ENCODE measurements around the gene COL27A1. TPM values are rescaled to one million over a fixed set of nuclear protein-coding genes. Genes with fewer than 3 reads are reported as not detected.

The COL27A1 gene
- total RNA-seq, 2 experiments from 2014 or later, result 0.87 to 1.2 TPM

GRCh38 chr9:114224247-114224610, 68.9 kb downstream of the COL27A1 start:
- no peak for ATAC-seq (ENCODE audit: poor library complexity)
- H3K36me3 ChIP-seq (ENCODE audit: insufficient read depth, low read length), result no peaks in the 10 kb centered on the region
- H3K36me3 Mint-ChIP-seq (ENCODE audit: low read depth), result no peaks in the 10 kb centered on the region
- H3K9me3 ChIP-seq (ENCODE audit: control insufficient read depth in 1 of 2, insufficient read depth in 1 of 2, low read length in 2 of 2), result peaks cover 0 to under 1% of the 10 kb centered on the region in 2 experiments
- no peak overlapping the region for H3K27ac ChIP-seq (ENCODE audit: low read depth in 1 of 2, low read length in 2 of 2)
- ChIA-PET POLR2A (no interaction called here), CTCF (no interaction called here)
- intact Hi-C loops (cut with DNase I, micrococcal nuclease), result loop anchor here in 1 of 2 experiments (5.0 kb wide), 1 partner anchor 552 kb away; no protein-coding TSS in a partner anchor
- H3K27me3 Mint-ChIP-seq, result no peaks in the 10 kb centered on the region
- DNase-seq, result no peak
- H3K4me1 Mint-ChIP-seq (ENCODE audit: low read depth), result no peaks in the 10 kb centered on the region
- TF ChIP-seq, protein P1, sequence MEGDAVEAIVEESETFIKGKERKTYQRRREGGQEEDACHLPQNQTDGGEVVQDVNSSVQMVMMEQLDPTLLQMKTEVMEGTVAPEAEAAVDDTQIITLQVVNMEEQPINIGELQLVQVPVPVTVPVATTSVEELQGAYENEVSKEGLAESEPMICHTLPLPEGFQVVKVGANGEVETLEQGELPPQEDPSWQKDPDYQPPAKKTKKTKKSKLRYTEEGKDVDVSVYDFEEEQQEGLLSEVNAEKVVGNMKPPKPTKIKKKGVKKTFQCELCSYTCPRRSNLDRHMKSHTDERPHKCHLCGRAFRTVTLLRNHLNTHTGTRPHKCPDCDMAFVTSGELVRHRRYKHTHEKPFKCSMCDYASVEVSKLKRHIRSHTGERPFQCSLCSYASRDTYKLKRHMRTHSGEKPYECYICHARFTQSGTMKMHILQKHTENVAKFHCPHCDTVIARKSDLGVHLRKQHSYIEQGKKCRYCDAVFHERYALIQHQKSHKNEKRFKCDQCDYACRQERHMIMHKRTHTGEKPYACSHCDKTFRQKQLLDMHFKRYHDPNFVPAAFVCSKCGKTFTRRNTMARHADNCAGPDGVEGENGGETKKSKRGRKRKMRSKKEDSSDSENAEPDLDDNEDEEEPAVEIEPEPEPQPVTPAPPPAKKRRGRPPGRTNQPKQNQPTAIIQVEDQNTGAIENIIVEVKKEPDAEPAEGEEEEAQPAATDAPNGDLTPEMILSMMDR (IDR thresholded peaks at IDR 0.05), result no peak
- no peaks in the 10 kb centered on the region for H3K4me1 ChIP-seq (ENCODE audit: insufficient read depth, low read length)
- H3K27me3 ChIP-seq (ENCODE audit: control insufficient read depth in 1 of 2, insufficient read depth in 2 of 2, low read length in 2 of 2), result no peaks in the 10 kb centered on the region
- no peak overlapping the region for H3K4me3 ChIP-seq (ENCODE audit: low read length)
- H3K4me3 Mint-ChIP-seq, result no peak overlapping the region
- no peaks in the 10 kb centered on the region for H3K9me3 Mint-ChIP-seq
- H3K27ac Mint-ChIP-seq, result no peak overlapping the region

GRCh38 chr9:114225561-114226212, 70.3 kb downstream of the COL27A1 start:
- H3K27me3 Mint-ChIP-seq, result no peaks in the 10 kb centered on the region
- Histone ChIP-seq H3K27ac (ENCODE audit: low read depth in 1 of 2, low read length in 2 of 2) (no peak overlapping the region), H3K9me3 (ENCODE audit: control insufficient read depth in 1 of 2, insufficient read depth in 1 of 2, low read length in 2 of 2) (peaks cover 0 to 3% of the 10 kb centered on the region in 2 experiments), H3K4me1 (ENCODE audit: insufficient read depth, low read length) (no peaks in the 10 kb centered on the region), H3K27me3 (ENCODE audit: control insufficient read depth in 1 of 2, insufficient read depth in 2 of 2, low read length in 2 of 2) (no peaks in the 10 kb centered on the region), H3K36me3 (ENCODE audit: insufficient read depth, low read length) (no peaks in the 10 kb centered on the region), H3K4me3 (ENCODE audit: low read length) (no peak overlapping the region)
- no peaks in the 10 kb centered on the region for H3K36me3 Mint-ChIP-seq (ENCODE audit: low read depth)
- DNase-seq, result no peak
- no peak overlapping the region for H3K27ac Mint-ChIP-seq
- intact Hi-C loops (cut with DNase I, micrococcal nuclease), result no loop called here
- no peak overlapping the region for H3K4me3 Mint-ChIP-seq
- ATAC-seq (ENCODE audit: poor library complexity), result no peak
- H3K9me3 Mint-ChIP-seq, result no peaks in the 10 kb centered on the region
- H3K4me1 Mint-ChIP-seq (ENCODE audit: low read depth), result no peaks in the 10 kb centered on the region
- POLR2A ChIA-PET, result no interaction called here
- CTCF ChIA-PET, result no interaction called here
- TF ChIP-seq, protein P1 (IDR thresholded peaks at IDR 0.05), result no peak

DNA sequence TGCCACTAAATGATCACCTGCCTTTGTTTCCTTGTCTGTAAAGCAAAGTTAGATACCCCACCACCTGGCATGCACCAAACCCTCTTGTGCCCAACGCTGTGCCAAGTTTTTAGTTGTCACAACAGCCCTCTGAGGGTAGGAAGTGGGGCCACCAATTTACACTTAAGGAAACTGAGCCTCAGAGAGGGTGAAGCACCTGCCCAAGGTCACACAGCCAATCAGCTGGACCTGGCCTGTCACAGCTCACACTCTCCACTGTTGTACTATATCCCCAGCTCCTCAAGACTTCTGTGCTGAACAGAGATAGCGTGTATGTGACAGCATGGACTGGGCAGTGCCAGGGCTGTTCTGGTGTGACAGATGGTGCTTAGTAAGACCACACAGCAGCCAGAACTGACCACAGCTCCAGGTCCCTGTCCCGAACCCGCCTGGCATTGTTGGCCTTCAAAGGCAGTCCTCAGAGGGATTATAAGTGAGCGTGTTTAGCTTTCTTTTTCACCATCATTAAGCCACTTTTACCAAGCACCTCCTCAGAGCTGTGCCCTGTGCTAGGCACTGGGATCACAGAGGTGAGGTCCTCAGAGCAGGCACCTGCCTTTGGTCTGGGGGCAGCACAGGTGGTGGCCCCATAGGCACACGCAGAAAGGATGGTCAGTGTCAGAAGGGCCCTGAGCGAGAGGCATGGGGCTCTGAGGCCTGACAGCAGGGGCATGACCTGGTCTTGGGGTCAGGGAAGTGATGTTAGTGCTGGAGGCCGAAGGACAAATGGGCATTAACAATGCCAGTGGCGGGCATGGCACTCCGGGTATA, 71.1 kb downstream of the COL27A1 start:
- Histone ChIP-seq H3K27ac (ENCODE audit: low read depth in 1 of 2, low read length in 2 of 2) (no peak overlapping the region), H3K36me3 (ENCODE audit: insufficient read depth, low read length) (no peaks in the 10 kb centered on the region), H3K9me3 (ENCODE audit: control insufficient read depth in 1 of 2, insufficient read depth in 1 of 2, low read length in 2 of 2) (peaks cover 0 to 3% of the 10 kb centered on the region in 2 experiments), H3K4me1 (ENCODE audit: insufficient read depth, low read length) (no peaks in the 10 kb centered on the region), H3K27me3 (ENCODE audit: control insufficient read depth in 1 of 2, insufficient read depth in 2 of 2, low read length in 2 of 2) (no peaks in the 10 kb centered on the region), H3K4me3 (ENCODE audit: low read length) (no peak overlapping the region)
- H3K9me3 Mint-ChIP-seq, result no peaks in the 10 kb centered on the region
- no peaks in the 10 kb centered on the region for H3K27me3 Mint-ChIP-seq
- H3K4me1 Mint-ChIP-seq (ENCODE audit: low read depth), result no peaks in the 10 kb centered on the region
- no peak overlapping the region for H3K4me3 Mint-ChIP-seq
- H3K27ac Mint-ChIP-seq, result no peak overlapping the region
- intact Hi-C loops (cut with DNase I, micrococcal nuclease), result no loop called here
- no peak for ATAC-seq (ENCODE audit: poor library complexity)
- CTCF ChIA-PET, result no interaction called here
- POLR2A ChIA-PET, result no interaction called here
- DNase-seq, result no peak
- TF ChIP-seq, protein P1 (IDR thresholded peaks at IDR 0.05), result no peak
- H3K36me3 Mint-ChIP-seq (ENCODE audit: low read depth), result no peaks in the 10 kb centered on the region
